AG04449 (cell line): Measurements from ENCODE around the gene CD86.

Experiments used
- CTCF ChIA-PET: fragments of 350-600 bp; formaldehyde crosslinking; extraction: SDS; loops from one replicate; lab custom pipeline; 2021; ENCODE audit warnings: antibody characterized with exemption; lab: Yijun Ruan, JAX
- POLR2A ChIA-PET: fragments of 400-600, 350-600 bp; formaldehyde crosslinking; extraction: SDS; loops from one replicate; lab custom pipeline; 2020; ENCODE audit warnings: antibody characterized with exemption, inconsistent platforms; lab: Yijun Ruan, JAX
- DNase-seq: peaks from one replicate; pipeline ENCODE4 v3.0.0-alpha.2; 2010; ENCODE audit warnings: low read depth, low spot score
- H3K4me3 ChIP-seq: 2 replicates; pipeline ENCODE4 v1.5.1; 2011; ENCODE audit warnings: low read depth, mild to moderate bottlenecking, control low read depth, low read length
- CTCF ChIP-seq: IDR thresholded peaks from one replicate; pipeline ENCODE4 v1.5.1; 2011; ENCODE audit warnings: mild to moderate bottlenecking, moderate library complexity, low read length, control low read depth, inconsistent platforms; ENCODE audit not compliant: insufficient read depth; ENCODE audit errors: missing control alignments

The CD86 gene

DNA sequence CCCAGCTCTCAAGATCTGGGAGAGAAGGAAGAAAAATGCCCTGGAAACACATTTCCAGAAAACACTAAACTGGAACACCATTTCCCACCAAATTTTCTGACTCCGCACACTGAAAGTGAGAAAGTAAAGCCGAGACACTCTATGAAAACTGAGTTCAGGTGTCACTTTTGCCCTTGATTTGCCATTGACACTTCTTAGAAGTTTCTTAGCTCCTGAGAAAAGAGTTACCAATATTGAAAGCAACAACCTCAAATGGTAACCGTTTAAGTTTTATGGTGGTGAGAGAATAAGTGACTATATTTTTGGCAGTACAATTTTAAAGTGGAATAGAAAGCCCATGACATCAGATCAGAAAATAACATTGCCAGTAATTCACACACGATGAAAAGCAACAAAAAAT is 39.0 kb downstream of the CD86 start:
- ChIA-PET POLR2A (no interaction called here), CTCF (no interaction called here)
- H3K4me3 ChIP-seq: no peak overlapping the region
- DNase-seq: no peak
- TF ChIP-seq CTCF: no peak

GRCh38 chr3:122094693-122095092 is 39.5 kb downstream of the CD86 start:
- no peak for TF ChIP-seq CTCF
- ChIA-PET POLR2A (no interaction called here), CTCF (no interaction called here)
- H3K4me3 ChIP-seq: no peak overlapping the region
- no peak for DNase-seq

GRCh38 chr3:122097141-122097540 is 42.0 kb downstream of the CD86 start:
- TF ChIP-seq CTCF: no peak
- DNase-seq: no peak
- H3K4me3 ChIP-seq: no peak overlapping the region
- CTCF ChIA-PET: no interaction called here
- POLR2A ChIA-PET: no interaction called here

DNA sequence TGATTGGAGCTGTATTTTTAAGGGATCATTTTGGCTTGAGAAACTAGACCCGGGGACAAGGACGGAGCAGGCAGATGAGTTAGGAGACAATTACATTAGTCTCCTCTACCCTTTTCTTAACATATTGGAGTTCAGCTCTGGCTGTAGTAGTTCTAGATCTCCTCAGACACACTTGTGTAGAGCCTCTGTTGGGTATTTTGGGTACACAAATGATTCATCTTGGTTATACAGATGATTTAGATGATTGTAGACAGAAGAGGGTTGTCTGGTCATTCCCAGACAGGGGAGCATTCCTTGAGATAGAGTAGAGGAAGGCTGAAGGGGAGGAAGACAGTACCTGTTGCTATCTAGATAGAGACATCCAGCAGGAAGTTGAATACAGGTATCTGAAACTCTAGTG is 43.4 kb downstream of the CD86 start:
- no peak overlapping the region for H3K4me3 ChIP-seq
- DNase-seq: no peak
- ChIA-PET CTCF (interaction anchor here (1.9 kb wide), 1 partner anchor 163 kb away, joined by 4 read pairs; no protein-coding TSS in a partner anchor), POLR2A (interaction anchor here (0.7 kb wide), 1 partner anchor 439 kb away, joined by 3 read pairs; no protein-coding TSS in a partner anchor)
- no peak for TF ChIP-seq CTCF

DNA sequence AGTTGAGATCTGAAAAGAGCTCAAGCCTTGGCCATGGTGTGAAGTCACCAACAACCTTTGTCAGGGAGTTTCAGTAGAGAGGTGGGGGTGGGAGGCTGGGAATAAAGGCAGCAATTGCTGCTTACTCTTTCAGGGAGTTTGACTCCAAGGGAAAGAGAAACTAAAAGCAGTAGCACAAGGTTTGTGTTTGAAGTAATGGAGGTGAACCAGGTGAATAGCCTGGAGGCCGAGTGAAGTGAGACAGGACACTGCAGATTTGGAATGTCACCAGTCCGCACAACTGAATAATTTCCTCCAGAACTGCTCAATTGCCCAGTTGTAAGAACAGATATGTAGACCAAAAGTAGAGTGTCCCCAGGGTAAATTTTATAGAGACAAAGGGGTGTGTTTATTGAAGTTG is 44.1 kb downstream of the CD86 start:
- CTCF ChIA-PET: interaction anchor here (1.9 kb wide), 1 partner anchor 162 kb away, joined by 4 read pairs; no protein-coding TSS in a partner anchor
- POLR2A ChIA-PET: no interaction called here
- H3K4me3 ChIP-seq: no peak overlapping the region
- TF ChIP-seq CTCF: no peak
- DNase-seq: no peak

DNA sequence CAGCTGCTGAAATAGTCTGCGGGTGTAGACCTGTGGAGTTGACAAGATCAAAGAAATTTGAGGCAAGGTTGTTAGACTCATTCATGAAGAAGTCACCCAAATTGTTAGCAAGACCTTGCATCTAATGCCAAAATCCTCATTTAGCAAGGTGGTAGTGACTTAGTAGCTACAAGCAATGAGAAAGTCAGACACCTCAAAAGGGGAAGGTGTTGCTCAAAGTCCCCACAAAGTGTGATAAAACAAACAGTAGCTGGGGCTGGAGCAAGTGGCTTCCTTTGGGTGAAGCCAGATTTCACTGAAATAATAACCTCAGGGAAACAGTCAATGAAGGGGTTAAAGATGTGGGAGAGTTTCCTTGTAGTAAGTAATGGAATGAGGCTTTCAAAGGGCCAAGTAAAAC is 44.9 kb downstream of the CD86 start:
- no peak overlapping the region for H3K4me3 ChIP-seq
- ChIA-PET CTCF (interaction anchor here (1.9 to 4.1 kb wide), 3 partner anchors 11 to 161 kb away, joined by 4 to 19 read pairs (median 11); no protein-coding TSS in a partner anchor), POLR2A (no interaction called here)
- DNase-seq: no peak
- TF ChIP-seq CTCF: no peak
